ENCODE data around the gene GAPDH.
A peak's percentile ranks its signal among the peaks of the same experiment; 100 is the strongest.
"Not testable (repeated sequence)": the region's sequence is repeated elsewhere in the genome, so short reads cannot be mapped to it uniquely, and the experiment has no call there.

The GAPDH gene

DNA sequence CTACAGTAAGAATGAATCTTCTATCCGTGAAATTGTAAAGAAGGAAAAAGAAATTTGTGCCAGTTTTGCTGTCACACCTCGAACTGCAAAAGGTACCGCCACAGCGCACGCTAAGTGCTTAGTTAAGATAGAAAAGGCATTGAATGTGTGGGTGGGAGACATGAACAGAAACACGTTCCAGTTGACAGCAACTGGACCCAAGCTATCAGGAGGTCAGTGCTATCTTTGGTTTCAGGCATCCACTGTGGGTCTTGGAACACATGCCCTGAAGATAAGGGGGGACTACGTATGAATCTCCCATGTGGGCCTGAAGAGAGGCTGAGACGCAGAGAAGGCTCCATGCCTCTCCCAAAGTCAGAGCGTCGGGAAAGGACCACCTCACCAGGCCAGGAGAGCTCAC lies 11.7 kb downstream of the GAPDH start:
- no peak for DNase-seq (ENCODE audit: low read depth in 2 of 2)

GRCh38 chr12:6547566-6547965 lies 13.2 kb downstream of the GAPDH start:
- no peak for DNase-seq (ENCODE audit: low read depth in 2 of 2)

- no peak for DNase-seq (ENCODE audit: low read depth in 2 of 2)
Observed at GRCh38 chr12:6547987-6548386, 13.7 kb downstream of the GAPDH start.

DNA sequence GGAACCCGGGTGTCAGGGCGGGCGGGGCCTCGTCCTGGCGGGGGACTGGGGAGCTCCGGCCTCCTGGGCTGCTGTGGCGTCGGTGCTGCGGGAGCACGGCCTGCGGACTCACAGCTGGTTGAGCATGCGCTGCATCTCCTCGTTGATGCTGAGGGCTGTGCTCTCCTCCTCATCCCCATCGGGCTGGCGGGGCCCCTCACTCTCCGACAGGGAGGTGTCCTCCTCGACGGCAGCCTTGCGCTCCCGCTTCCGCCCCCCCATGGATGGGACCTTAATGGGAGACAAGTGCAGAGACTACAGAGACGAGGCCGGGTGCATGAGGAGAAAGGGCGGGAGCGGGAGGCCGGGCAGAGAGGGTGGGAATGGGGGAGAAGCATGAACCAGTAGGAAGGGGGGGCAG lies 14.2 kb downstream of the GAPDH start:
- DNase-seq (ENCODE audit: low read depth in 2 of 2) = no peak

GRCh38 chr12:6548966-6549683 lies 14.8 kb downstream of the GAPDH start:
- no peak for DNase-seq (ENCODE audit: low read depth in 2 of 2)

GRCh38 chr12:6549684-6550151 lies 15.4 kb downstream of the GAPDH start:
- no peak for DNase-seq (ENCODE audit: low read depth in 2 of 2)

- DNase-seq (ENCODE audit: low read depth in 2 of 2) = no peak
Observed at GRCh38 chr12:6550294-6551062, 16.2 kb downstream of the GAPDH start.

GRCh38 chr12:6551063-6551461 lies 16.7 kb downstream of the GAPDH start:
- no peak for DNase-seq (ENCODE audit: low read depth in 2 of 2)

GRCh38 chr12:6551496-6552139 lies 17.3 kb downstream of the GAPDH start:
- no peak for DNase-seq (ENCODE audit: low read depth in 2 of 2)

- DNase-seq (ENCODE audit: low read depth in 2 of 2) = no peak
Observed at GRCh38 chr12:6552140-6552551, 17.8 kb downstream of the GAPDH start.

DNA sequence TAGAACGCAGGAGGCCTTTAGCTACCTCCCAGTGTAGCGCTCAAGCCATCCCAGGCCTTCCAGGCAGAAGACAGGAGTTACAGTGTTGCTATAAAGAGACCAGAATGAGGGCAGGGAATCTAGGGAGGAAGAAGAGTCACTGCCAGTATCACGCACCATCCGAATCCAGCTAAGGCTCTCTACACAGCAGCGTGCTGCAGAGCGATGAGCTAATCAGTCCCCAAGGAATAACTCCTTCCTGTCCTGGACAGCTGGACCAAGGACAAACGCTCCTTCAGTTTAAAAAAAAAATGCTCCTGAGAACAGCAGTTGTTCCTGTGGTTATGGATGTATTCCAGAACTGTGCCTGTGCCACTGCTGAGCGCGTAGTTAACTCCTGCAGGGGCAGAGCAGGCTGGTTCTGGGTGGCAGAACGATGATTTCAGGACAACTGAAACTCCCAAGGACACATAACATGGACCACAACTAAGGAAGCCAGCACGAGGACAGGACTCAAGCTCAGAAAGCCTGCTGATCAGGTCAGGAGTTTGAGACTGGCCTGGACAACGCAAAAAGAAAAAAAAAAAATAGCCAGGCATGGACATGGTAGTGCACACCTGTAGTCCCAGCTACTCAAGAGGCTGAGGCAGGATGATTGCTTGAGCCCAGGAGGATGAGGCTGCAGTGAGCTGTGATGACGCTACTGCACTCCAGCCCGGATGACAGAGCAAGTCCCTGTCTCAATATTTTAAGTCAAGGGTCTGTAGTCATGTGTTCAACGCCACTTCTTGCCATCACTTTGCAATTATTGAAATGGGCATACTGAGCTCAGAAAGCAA lies 18.9 kb downstream of the GAPDH start:
- no peak for DNase-seq (ENCODE audit: low read depth in 2 of 2)

- DNase-seq (ENCODE audit: low read depth in 2 of 2) = peak; percentile 71 to 75
Observed at GRCh38 chr12:6554168-6555017, 20.1 kb downstream of the GAPDH start.

DNA sequence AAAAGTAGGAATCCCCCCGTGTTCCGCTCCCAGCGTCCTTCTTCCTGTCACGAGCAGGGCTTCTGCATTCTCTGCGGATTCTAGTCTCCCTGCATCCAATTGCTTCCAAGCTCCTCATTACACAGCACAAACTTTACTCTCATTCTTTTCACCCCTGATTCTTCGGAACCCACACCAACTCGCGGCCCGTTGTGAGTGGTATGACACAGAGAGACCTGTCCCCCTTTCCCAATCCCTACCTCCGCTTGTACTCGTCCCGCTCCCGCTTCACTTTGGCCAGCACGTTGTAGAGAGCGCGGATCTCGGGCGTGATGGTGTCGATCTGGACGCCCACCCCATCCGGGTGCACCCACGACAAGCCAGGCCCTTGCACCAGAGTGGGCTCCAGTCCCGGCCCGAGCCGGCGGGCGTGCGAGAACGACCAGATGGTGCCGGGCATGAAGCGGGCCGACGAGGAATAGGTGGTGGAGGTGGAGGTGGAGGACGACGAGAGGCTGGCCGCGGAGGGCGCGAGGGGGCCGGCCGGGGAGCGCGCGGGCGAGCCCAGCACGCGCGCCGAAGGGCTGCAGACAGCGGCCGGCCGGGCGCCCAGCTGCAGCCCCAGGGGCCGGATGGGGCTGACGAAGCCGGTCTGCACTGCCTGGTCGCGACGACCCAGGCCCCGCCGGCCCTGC lies 20.8 kb downstream of the GAPDH start:
- DNase-seq (ENCODE audit: low read depth in 2 of 2) = no peak

GRCh38 chr12:6556496-6556817 lies 22.1 kb downstream of the GAPDH start:
- DNase-seq (ENCODE audit: low read depth in 2 of 2) = not testable (repeated sequence)

DNA sequence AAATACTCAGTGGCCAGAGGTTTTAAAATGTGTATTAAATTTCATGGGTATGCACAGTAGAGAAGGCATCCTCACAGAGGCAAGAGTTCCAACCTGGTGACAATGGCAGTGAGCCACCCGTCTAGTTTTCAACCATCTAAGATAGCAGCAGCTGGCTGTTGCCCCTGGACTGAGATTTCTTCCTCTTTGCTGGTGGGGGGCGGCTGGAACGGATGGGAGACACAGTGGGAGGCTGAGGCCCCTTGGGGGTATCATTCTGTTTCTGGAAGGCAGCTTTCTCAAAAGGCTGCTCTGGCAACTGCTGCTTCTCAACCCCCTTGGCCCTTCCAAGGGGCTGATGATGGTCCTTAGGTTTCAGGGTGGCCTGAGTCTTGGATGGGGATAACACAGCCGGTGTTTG lies 22.5 kb downstream of the GAPDH start:
- DNase-seq (ENCODE audit: low read depth in 2 of 2) = no peak

GRCh38 chr12:6558014-6558760 lies 23.9 kb downstream of the GAPDH start:
- not testable (repeated sequence) for DNase-seq (ENCODE audit: low read depth in 2 of 2)

DNA sequence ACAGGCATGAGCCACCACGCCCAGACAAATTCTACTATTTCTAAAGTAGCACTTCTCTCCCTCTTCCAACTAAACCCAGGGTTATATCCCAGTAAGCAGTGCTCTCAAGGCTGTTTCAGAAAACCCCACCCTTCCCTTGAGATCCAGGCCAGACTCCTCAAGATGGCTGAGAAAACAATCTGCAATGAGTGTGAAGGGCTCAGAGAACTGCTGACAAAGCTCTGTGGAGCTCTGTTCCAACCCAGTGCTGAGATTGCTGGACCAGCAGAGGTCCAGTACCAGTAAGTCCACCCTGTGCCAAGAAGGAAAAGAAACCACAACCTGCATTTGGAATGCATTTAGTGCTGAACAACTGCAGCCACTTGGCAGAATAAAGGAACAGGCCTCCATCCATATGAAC lies 25.2 kb downstream of the GAPDH start:
- DNase-seq (ENCODE audit: low read depth in 2 of 2) = no peak

- no peak for DNase-seq (ENCODE audit: low read depth in 2 of 2)
Observed at GRCh38 chr12:6560501-6561205, 26.3 kb downstream of the GAPDH start.

DNA sequence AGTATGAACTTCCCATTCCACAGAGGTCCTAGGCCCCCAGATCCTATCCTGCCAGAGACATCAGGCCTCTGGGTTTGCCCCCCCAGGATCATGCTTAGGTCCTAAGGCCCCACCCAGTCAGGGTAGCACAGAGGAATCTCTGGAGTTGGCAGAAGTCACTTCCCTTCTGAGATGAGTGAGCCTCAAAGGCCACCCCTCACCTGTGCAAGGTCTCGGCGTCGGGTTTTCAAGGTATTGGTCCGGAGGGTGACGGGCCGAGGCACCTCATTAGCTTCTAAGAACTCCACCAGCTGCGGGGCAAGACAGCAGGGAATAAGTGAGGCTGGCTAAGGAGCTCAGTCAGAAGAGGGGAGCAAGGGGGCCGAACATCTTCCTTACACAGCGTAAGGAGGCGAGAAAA lies 28.6 kb downstream of the GAPDH start:
- no peak for DNase-seq (ENCODE audit: low read depth in 2 of 2)

All from stimulated activated CD4-positive, alpha-beta T cell treated with anti-CD3 and anti-CD28 coated beads, Interleukin-4, amount 100 ng/mL, for 48 hours (primary cell).